OCI-LY1 (cell line): ENCODE measurements around the gene TBCE.

ENCODE experiments used
- CTCF ChIP-seq: fragments of 200-600 bp; sonication (generic), shearing (Covaris generic); IDR thresholded peaks from 2 replicates; pipeline ENCODE4 v1.5.1; 2017; ENCODE audit warnings: mild to moderate bottlenecking, antibody characterized with exemption, low read length, moderate library complexity, mixed read lengths
- EZH2 ChIP-seq: fragments of 200-600 bp; sonication (generic), shearing (Covaris generic); IDR thresholded peaks from 2 replicates; pipeline ENCODE4 v1.8.0; 2017; ENCODE audit warnings: borderline replicate concordance, mixed run types, mild to moderate bottlenecking, antibody characterized with exemption, low read length, moderate library complexity, mixed read lengths

- no peak for TF ChIP-seq CTCF
- no peak for TF ChIP-seq EZH2
These were observed 36.4 kb downstream of the TBCE start for GRCh38 chr1:235403593-235403992.
